Measurements from ENCODE around the gene TM9SF4. TPM values are rescaled to one million over a fixed set of nuclear protein-coding genes. Genes with fewer than 3 reads are reported as not detected.

Gene TM9SF4
- total RNA-seq, 2 donors from 2014 or later, result 77.2 to 84.8 TPM

DNA sequence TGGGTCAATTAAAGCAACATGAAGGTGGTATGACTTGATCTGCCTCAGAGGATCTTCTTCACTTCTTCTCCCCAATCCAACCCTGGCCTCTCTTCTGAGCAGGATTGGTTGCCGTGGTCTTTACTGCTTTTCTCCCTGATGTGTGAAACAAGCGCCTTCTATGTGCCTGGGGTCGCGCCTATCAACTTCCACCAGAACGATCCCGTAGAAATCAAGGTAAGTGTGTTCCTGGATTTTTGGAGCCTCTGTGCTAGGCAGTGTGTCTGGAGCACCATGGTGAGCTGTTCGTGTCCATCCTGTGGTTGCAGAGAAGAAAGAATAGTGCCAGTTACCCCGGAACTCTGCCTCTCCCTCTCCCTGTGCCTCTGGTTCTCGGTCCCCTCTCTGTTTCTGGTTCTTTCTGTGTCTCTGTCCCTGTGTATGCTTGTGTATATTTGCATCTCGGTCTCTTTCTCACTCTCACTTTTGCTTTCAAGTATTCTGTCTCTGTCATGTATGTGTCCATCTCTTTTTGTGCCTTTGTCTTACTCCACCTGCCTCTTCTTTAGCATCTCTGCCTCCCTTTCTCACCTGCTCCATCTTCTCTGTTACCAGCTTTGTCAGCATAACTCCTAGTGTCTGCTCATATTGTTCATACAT lies 23.5 kb downstream of the TM9SF4 start:
- 93 to 98% methylated on average over 9 to 10 of the region's 10 CpGs for WGBS, 2 experiments (ENCODE audit: insufficient coverage in 1 of 2, insufficient read length in 1 of 2)
- Histone ChIP-seq H3K36me3 (ENCODE audit: control insufficient read depth, insufficient read depth, low read length) (peaks cover 45% of the 10 kb centered on the region), H3K9ac (ENCODE audit: extremely low read depth, low read length, poor library complexity, severe bottlenecking) (no peak overlapping the region), H3K9me3 (ENCODE audit: control insufficient read depth, low read length) (no peaks in the 10 kb centered on the region), H3K4me1 (ENCODE audit: control insufficient read depth, insufficient read depth, low read length) (no peaks in the 10 kb centered on the region), H3K27me3 (ENCODE audit: control insufficient read depth, insufficient read depth, low read length, poor library complexity, severe bottlenecking) (no peaks in the 10 kb centered on the region), H3K27ac (ENCODE audit: low read depth, low read length) (no peak overlapping the region), H3K4me3 (ENCODE audit: low read length) (no peak overlapping the region)
- no peak overlapping the region for H3K4me3 Mint-ChIP-seq
- H3K27ac Mint-ChIP-seq, result no peak overlapping the region
- H3K4me1 Mint-ChIP-seq, result no peaks in the 10 kb centered on the region
- no peak for DNase-seq
- H3K36me3 Mint-ChIP-seq (ENCODE audit: low read depth), result peaks cover 40% of the 10 kb centered on the region
- no peaks in the 10 kb centered on the region for H3K27me3 Mint-ChIP-seq (ENCODE audit: insufficient read depth)
- TF ChIP-seq, protein P1, sequence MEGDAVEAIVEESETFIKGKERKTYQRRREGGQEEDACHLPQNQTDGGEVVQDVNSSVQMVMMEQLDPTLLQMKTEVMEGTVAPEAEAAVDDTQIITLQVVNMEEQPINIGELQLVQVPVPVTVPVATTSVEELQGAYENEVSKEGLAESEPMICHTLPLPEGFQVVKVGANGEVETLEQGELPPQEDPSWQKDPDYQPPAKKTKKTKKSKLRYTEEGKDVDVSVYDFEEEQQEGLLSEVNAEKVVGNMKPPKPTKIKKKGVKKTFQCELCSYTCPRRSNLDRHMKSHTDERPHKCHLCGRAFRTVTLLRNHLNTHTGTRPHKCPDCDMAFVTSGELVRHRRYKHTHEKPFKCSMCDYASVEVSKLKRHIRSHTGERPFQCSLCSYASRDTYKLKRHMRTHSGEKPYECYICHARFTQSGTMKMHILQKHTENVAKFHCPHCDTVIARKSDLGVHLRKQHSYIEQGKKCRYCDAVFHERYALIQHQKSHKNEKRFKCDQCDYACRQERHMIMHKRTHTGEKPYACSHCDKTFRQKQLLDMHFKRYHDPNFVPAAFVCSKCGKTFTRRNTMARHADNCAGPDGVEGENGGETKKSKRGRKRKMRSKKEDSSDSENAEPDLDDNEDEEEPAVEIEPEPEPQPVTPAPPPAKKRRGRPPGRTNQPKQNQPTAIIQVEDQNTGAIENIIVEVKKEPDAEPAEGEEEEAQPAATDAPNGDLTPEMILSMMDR (conservative IDR thresholded peaks at IDR 0.05), result no peak
- no peaks in the 10 kb centered on the region for H3K9me3 Mint-ChIP-seq

DNA sequence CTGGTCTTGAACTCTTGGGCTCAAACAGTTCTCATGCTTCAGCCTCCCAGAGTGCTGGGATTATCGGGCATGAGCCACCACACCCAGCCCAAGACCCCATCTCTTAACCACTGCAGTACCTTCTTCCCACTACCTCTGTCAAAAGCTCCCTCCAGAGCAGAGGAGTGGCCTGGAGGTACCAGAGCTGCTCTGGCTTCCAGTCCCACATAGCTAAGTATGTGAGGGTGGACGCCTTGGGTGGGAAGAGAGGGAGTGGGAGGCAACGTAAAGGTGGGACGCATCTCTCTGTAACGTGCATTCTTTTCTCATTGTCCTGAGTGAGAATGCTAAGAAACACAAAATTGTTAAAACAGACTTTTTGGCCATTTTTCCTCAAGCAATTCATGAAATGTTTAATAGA lies 24.5 kb downstream of the TM9SF4 start:
- H3K36me3 Mint-ChIP-seq (ENCODE audit: low read depth), result peaks cover 46% of the 10 kb centered on the region
- Histone ChIP-seq H3K9me3 (ENCODE audit: control insufficient read depth, low read length) (no peaks in the 10 kb centered on the region), H3K4me1 (ENCODE audit: control insufficient read depth, insufficient read depth, low read length) (no peaks in the 10 kb centered on the region), H3K27ac (ENCODE audit: low read depth, low read length) (no peak overlapping the region), H3K27me3 (ENCODE audit: control insufficient read depth, insufficient read depth, low read length, poor library complexity, severe bottlenecking) (no peaks in the 10 kb centered on the region), H3K36me3 (ENCODE audit: control insufficient read depth, insufficient read depth, low read length) (peaks cover 49% of the 10 kb centered on the region), H3K9ac (ENCODE audit: extremely low read depth, low read length, poor library complexity, severe bottlenecking) (no peak overlapping the region), H3K4me3 (ENCODE audit: low read length) (no peak overlapping the region)
- DNase-seq, result no peak
- no peaks in the 10 kb centered on the region for H3K4me1 Mint-ChIP-seq
- H3K9me3 Mint-ChIP-seq, result no peaks in the 10 kb centered on the region
- TF ChIP-seq, protein P1 (conservative IDR thresholded peaks at IDR 0.05), result no peak
- no peaks in the 10 kb centered on the region for H3K27me3 Mint-ChIP-seq (ENCODE audit: insufficient read depth)
- H3K4me3 Mint-ChIP-seq, result no peak overlapping the region
- no peak overlapping the region for H3K27ac Mint-ChIP-seq
- WGBS, 2 experiments (ENCODE audit: insufficient coverage in 1 of 2, insufficient read length in 1 of 2), result 94 to 100% methylated on average over 4 to 5 of the region's 5 CpGs

DNA sequence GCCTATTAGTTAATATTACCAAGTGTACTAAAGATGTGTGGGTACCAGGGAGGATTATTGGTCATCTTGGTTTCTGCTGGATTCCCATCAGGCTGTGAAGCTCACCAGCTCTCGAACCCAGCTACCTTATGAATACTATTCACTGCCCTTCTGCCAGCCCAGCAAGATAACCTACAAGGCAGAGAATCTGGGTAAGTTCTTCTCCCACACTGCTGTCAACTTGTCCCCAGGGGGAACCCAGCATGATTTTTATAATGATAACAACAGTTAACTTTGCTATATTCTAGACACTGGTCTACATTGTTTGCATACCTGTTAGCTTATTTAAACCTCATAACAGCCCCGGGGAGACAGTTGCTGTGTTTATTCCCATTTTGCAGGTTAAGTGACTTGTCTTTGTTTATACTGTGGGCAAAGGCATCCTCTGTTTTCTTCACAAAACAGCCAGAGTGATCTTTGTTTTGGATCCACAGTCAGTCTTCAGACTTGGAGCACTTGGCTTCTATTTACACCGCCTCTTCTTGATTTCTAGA lies 26.5 kb downstream of the TM9SF4 start:
- DNase-seq, result no peak
- Mint-ChIP-seq H3K27me3 (ENCODE audit: insufficient read depth) (no peaks in the 10 kb centered on the region), H3K4me3 (no peak overlapping the region), H3K27ac (no peak overlapping the region), H3K9me3 (no peaks in the 10 kb centered on the region), H3K4me1 (peaks cover 5% of the 10 kb centered on the region), H3K36me3 (ENCODE audit: low read depth) (peaks cover 56% of the 10 kb centered on the region)
- no peak overlapping the region for H3K9ac ChIP-seq (ENCODE audit: extremely low read depth, low read length, poor library complexity, severe bottlenecking)
- no peaks in the 10 kb centered on the region for H3K9me3 ChIP-seq (ENCODE audit: control insufficient read depth, low read length)
- H3K36me3 ChIP-seq (ENCODE audit: control insufficient read depth, insufficient read depth, low read length), result peaks cover 66% of the 10 kb centered on the region
- no peaks in the 10 kb centered on the region for H3K4me1 ChIP-seq (ENCODE audit: control insufficient read depth, insufficient read depth, low read length)
- no peak overlapping the region for H3K4me3 ChIP-seq (ENCODE audit: low read length)
- WGBS, 2 experiments (ENCODE audit: insufficient coverage in 1 of 2, insufficient read length in 1 of 2), result 95 to 98% methylated on average over 2 to 3 of the region's 3 CpGs
- TF ChIP-seq, protein P1 (conservative IDR thresholded peaks at IDR 0.05), result no peak
- H3K27ac ChIP-seq (ENCODE audit: low read depth, low read length), result no peak overlapping the region
- H3K27me3 ChIP-seq (ENCODE audit: control insufficient read depth, insufficient read depth, low read length, poor library complexity, severe bottlenecking), result no peaks in the 10 kb centered on the region

Data from endodermal cell (in vitro differentiated cells).